HG03378 (cell line): ENCODE measurements around the gene ESYT2.

Source experiments
- ATAC-seq: cut with Tn5 transposase; IDR thresholded peaks from one replicate; pipeline ENCODE4 v1.9.1; 2021; ENCODE audit warnings: mild to moderate bottlenecking, moderate library complexity; ENCODE audit not compliant: unreplicated experiment

Gene ESYT2

DNA sequence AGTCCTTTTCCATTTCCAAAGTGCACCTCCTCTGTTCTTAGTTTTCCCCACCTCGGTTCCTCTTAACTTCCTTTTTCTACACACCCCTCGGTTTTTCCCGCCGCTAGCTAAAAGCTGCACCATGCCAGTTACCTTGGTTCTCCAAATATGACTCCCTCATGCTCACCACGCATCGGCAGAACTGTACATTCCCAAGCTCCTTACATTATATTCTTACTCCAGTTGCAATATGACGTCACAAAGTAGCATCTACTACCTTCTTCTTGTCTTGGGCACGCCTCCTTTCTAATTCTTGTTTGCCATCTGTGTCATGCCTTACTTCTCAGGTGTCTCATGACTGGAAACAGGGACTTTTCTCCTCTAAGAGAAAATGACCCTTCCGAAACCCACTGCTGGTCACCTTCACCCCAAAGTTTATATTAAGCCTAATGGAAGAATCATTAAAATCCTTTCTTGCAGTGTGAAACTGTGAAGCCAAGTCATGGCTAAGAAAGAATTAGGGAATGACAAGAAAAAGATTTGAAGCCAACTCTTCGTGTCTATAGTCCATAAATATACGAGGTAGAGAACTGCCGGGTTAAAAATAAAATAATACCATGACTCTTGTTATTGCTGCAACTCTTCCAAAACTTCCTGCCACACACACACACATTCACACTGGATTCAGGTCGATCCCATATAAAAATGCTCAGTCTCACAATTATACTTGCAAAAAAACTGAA is 1.7 kb downstream of the ESYT2 start:
- no peak for ATAC-seq

DNA sequence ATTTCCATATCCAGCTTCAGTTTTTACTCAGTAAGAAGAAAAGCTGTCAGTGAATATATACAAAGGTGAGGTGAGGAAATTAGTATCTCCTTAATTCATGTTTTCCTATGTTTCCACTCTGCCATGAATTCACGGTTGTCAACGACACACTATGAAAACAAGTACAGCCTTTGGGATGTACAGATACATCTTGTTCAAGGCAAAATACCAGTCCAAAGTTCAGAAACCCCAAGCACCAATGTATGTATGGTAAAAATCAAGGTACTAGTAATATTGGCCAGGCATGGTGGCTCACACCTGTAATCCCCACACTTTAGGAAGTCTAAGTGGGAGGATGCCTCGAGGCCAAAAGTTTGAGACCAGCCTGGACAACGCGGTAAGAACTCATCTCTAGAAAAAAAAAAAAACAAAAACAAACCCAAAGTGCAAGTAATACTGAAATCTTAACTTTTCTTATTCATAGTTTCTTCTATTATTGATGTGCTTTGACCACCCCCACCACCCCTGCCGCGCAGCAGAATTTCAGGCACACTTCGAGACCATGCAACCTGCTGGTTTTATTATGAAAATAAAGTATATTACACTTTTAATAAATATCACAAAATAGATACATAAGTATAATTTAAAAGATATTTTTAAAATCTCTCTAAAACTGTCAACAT is 3.5 kb downstream of the ESYT2 start:
- ATAC-seq = no peak

DNA sequence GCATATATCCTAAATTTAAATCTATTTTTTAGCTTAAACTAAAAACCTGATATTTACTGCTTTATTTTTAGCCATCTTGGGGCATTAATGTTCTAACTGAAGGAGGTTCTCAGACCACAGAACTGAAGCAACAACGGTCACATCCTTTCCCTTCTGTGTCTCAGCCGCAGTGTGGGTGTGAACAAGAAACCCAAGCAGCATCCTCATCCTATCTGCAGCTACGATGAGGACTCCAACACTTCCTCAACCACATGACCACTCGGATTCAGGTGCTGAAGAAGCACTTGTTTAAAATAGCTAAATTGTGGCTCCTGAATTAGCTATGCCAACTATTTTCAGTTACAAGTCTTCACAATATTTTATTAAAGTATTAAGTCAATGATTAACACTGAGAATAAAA is 5.3 kb downstream of the ESYT2 start:
- peak; percentile 89 for ATAC-seq

DNA sequence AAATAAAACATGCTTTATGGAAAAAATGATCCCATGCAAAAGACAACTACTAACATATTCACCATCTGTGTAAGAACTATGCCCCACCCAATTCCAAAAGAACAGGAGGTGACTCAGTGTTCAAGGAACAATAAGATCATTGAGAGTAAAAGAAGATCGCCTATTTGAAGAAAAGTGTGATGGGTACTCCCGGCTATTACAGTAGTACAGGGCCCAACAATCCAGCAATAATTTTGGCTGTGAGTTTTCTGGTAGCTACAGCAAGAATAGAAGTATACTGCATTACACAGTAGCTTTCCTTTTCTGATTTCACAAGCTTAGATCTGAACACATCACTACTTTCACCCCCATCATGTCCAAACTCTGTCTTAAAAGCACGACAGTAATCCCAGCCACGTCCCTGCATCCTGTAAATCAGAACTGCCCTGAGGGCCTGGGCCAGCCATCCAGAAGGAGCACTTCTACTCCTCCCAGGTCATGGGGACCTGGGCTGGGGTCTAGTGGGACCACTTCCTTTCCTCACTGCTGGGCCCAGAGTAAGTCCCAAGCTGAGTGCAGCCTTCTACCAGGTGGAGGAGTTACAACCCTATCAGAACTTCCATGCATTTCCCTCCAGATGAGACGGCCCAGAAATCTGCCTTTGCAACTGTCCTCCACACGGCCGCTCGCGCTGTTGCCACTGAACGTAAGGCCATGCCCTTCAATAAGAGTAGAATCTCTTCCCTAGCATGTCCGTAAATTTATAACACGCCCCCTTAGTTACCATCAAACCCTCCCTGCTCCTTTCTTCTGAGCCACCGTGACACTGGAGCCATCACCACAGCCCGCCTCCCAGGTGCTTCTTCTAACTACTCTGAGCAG is 7.9 kb downstream of the ESYT2 start:
- ATAC-seq = no peak

- no peak for ATAC-seq
These were observed 8.7 kb downstream of the ESYT2 start for GRCh38 chr7:158820656-158821055.

- ATAC-seq = no peak
These were observed 9.6 kb downstream of the ESYT2 start for GRCh38 chr7:158819571-158820203.

GRCh38 chr7:158818325-158819213 is 10.7 kb downstream of the ESYT2 start:
- peak; percentile 76 for ATAC-seq

- no peak for ATAC-seq
These were observed 12.3 kb downstream of the ESYT2 start for GRCh38 chr7:158816995-158817394.

DNA sequence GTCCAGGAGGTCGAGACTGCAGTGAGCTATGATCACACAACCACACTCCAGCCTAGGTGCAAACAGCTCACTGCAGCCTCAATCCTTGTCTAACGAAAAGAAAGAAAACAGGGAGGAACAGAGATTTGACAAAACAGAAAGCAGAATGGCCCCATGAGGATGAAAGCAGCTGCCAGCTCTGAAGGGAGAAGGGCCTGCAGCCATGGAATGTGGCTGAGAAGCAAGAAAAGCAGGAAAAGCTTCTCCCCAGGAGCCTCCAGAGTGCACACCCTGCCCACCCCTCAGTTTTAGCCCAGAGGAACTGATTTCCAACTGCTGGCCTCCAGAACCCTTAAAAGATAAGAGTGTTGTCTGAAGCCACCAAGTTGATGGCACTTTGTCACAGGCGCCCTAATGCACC is 13.0 kb downstream of the ESYT2 start:
- no peak for ATAC-seq

- no peak for ATAC-seq
These were observed 13.5 kb downstream of the ESYT2 start for GRCh38 chr7:158815800-158816128.

DNA sequence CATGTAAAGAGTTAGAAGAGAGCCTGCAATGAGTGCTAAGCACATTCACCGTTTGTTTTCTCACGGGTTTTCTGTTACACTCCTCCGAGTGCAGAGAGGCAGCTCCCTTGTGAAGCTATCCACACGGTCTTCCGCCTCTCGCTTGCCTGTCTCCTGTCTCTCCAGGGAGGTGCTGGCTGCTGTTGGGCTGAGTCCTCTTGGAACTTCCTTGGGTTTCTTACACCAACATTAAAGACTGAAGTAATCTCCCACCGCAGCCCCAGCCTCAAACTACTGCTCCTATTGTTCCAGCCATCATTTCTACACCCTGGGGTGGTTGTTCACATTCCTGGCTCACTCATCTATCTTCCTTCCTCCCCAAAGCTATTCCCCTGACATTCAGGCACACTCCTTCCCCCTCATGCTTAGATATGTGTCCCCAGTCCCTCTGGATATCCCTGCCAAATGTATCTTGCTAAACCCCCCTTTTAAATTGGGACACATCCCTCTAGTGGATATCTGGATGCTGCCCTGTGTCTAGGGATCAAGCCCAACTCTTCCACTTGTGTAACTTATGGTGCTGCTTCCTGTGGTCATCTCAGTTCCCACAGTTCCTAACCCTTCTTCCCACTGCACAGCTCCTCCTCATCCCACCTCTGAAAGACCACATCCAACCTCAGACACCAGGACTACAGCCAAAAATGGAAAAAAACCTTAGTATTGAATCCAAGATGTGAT is 14.1 kb downstream of the ESYT2 start:
- ATAC-seq = no peak

DNA sequence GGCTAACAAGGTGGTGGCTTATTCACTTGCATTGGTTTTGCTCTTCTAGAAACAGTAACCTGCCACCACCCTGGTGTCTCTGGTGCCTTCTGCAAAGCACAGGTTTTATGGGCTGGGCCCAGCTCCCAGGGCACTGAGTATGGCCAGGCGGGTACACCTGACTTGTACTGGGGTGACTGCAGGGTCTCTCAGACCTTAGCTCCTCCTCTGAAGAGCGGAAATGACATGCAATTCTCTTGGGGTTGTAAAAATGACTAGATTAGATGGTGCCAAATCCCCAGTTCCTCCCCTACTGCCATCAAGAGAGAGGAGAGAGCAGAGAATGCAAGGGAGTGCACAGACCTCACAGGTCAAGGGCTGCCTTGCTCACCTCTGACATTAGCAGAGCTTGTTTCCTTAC is 14.7 kb downstream of the ESYT2 start:
- no peak for ATAC-seq

- ATAC-seq = no peak
These were observed 16.6 kb downstream of the ESYT2 start for GRCh38 chr7:158812684-158813083.

GRCh38 chr7:158811894-158812293 is 17.4 kb downstream of the ESYT2 start:
- no peak for ATAC-seq

DNA sequence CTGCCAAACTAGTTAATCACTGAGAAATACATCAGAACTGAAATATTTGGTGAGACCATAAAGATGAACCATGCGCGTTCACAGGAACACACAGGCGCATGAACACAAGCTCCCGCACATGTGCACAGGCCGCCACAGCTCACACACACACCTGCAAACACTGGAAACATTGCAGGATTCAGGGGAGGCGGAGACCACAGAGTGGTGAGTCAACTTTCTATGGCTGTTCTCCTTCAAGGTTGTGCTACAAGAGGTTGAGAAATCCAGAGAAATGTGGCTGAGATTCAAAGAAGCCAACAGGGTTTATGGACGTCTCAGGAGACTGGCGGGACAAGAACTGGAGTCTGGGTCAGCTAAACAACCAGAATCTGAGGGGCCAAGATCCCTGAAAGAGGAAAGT is 17.8 kb downstream of the ESYT2 start:
- no peak for ATAC-seq

DNA sequence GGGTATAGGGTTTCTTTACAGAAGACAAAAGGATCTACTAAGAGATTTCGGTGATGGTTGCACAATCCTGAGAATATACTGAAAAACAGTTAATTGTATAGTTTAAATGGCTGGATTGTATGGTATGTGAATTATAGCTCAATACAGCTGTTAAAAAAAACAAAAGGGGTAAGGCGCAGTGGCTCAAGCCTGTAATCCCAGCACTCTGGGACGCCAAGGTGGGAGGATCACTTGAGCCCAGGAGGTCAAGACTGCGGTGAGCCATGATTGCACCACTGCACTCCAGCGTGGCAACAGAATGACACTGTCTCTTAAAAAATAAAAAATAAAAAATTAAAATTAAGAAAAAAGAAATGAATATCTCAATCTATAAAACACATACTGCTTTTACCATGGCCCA is 18.5 kb downstream of the ESYT2 start:
- no peak for ATAC-seq

GRCh38 chr7:158809596-158809995 is 19.7 kb downstream of the ESYT2 start:
- peak; percentile 89 for ATAC-seq

DNA sequence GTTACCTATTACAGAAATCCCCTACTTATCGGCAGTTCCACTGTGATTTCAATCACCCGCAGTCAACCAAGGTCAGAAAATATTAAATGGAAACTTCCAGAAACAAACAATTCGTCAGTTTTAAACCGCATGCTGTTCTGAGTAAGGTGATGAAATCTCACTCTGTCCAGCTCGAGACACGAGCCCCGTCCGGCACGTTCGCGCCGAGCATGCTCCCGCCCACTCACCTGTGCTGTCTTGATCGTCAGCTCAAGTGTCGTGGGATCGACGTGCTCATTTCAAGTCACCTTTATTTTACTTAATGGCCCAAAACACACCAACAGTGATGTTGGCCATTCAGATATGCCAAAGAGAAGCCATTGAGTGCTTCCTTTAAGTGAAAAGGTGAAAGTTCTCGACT is 21.2 kb downstream of the ESYT2 start:
- ATAC-seq = no peak

- ATAC-seq = no peak
These were observed 23.4 kb downstream of the ESYT2 start for GRCh38 chr7:158805937-158806336.

- no peak for ATAC-seq
These were observed 23.9 kb downstream of the ESYT2 start for GRCh38 chr7:158805414-158805813.
